Liver (tissue), 9 donors: Measurements from ENCODE around the gene CHADL. TPM values are rescaled to one million over a fixed set of nuclear protein-coding genes. Genes with fewer than 3 reads are reported as not detected.

ENCODE experiments used
- DNase-seq: peaks from one replicate; pipeline ENCODE4 v3.0.0-alpha.2; 2017; ENCODE audit warnings: low spot score
- H3K27ac ChIP-seq, 2 donors: one replicate each; pipeline ENCODE4 v1.7.0; 2013; ENCODE audit warnings: inconsistent platforms in 2 of 2, low read length in 2 of 2, control low read depth in 1 of 2, low read depth in 1 of 2, mild to moderate bottlenecking in 1 of 2
- H3K27me3 ChIP-seq, 4 donors: one replicate each; pipeline versions ENCODE4 v1.6.1 to v1.7.0; 2013; ENCODE audit warnings: low read length in 3 of 4, inconsistent platforms in 1 of 4, mild to moderate bottlenecking in 1 of 4, moderate library complexity in 1 of 4; ENCODE audit not compliant: control insufficient read depth in 4 of 4, insufficient read depth in 4 of 4
- H3K36me3 ChIP-seq, 4 donors: one replicate each; pipeline versions ENCODE4 v1.6.1 to v1.7.0; 2013; ENCODE audit warnings: low read length in 3 of 4, mild to moderate bottlenecking in 3 of 4, low read depth in 1 of 4, moderate library complexity in 1 of 4; ENCODE audit not compliant: control insufficient read depth in 4 of 4, insufficient read depth in 3 of 4
- H3K4me1 ChIP-seq, 4 donors: one replicate each; pipeline versions ENCODE4 v1.6.1 to v1.7.0; 2013; ENCODE audit warnings: low read length in 3 of 4, mild to moderate bottlenecking in 3 of 4, moderate library complexity in 1 of 4; ENCODE audit not compliant: control insufficient read depth in 4 of 4, insufficient read depth in 4 of 4
- H3K4me3 ChIP-seq, 3 donors: one replicate each; pipeline versions ENCODE4 v1.6.1 to v1.7.0; 2013; ENCODE audit warnings: low read length in 3 of 3, control low read depth in 1 of 3, low read depth in 1 of 3, mild to moderate bottlenecking in 1 of 3
- H3K9ac ChIP-seq, 2 donors: one replicate each; pipeline ENCODE4 v1.7.0; 2013; ENCODE audit warnings: low read length in 2 of 2, mild to moderate bottlenecking in 2 of 2, moderate library complexity in 2 of 2, control low read depth in 1 of 2, low read depth in 1 of 2
- H3K9me3 ChIP-seq, 4 donors: one replicate each; pipeline versions ENCODE4 v1.6.1 to v1.7.0; 2013; ENCODE audit warnings: low read length in 3 of 4; ENCODE audit not compliant: control insufficient read depth in 4 of 4
- ATF3 ChIP-seq: IDR thresholded peaks from 2 replicates; pipeline ENCODE4 v1.6.1; 2016; ENCODE audit warnings: antibody characterized with exemption
- CTCF ChIP-seq: fragments of 150-350 bp; IDR thresholded peaks from 2 replicates; pipeline ENCODE4 v1.5.1; 2017; ENCODE audit warnings: improper control_type of control experiment, low read depth, low read length; ENCODE audit not compliant: missing input control
- EGR1 ChIP-seq, 2 donors: IDR thresholded peaks; 2 replicates each; pipeline ENCODE4 v1.6.1; 2016 to 2018; ENCODE audit warnings: antibody characterized with exemption in 2 of 2, low read depth in 2 of 2
- FOXA1 ChIP-seq: IDR thresholded peaks from 2 replicates; pipeline ENCODE4 v1.6.1; 2016; ENCODE audit warnings: antibody characterized with exemption
- FOXA2 ChIP-seq: IDR thresholded peaks from 2 replicates; pipeline ENCODE4 v1.6.1; 2016; ENCODE audit warnings: antibody characterized with exemption
- GABPA ChIP-seq, 2 donors: IDR thresholded peaks in 1 of 2; conservative IDR thresholded peaks in 1 of 2; 2 replicates each; pipeline ENCODE4 v1.6.1; 2016; ENCODE audit warnings: antibody characterized with exemption in 2 of 2, mild to moderate bottlenecking in 1 of 2, moderate library complexity in 1 of 2
- HNF4A ChIP-seq, 2 donors: conservative IDR thresholded peaks; 2 replicates each; pipeline ENCODE4 v1.6.1; 2016; ENCODE audit warnings: antibody characterized with exemption in 2 of 2, mild to moderate bottlenecking in 2 of 2
- HNF4G ChIP-seq: IDR thresholded peaks from 2 replicates; pipeline ENCODE4 v1.6.1; 2016; ENCODE audit warnings: antibody characterized with exemption
- JUND ChIP-seq, 2 donors: IDR thresholded peaks; 2 replicates each; pipeline ENCODE4 v1.6.1; 2016; ENCODE audit warnings: antibody characterized with exemption in 2 of 2
- MAX ChIP-seq: IDR thresholded peaks from 2 replicates; pipeline ENCODE4 v1.6.1; 2016; ENCODE audit warnings: antibody characterized with exemption
- NR2F2 ChIP-seq: IDR thresholded peaks from 2 replicates; pipeline ENCODE4 v1.6.1; 2016; ENCODE audit warnings: antibody characterized with exemption
- RAD21 ChIP-seq, 2 donors: IDR thresholded peaks; 2 replicates each; pipeline ENCODE4 v1.6.1; 2016; ENCODE audit warnings: antibody characterized with exemption in 2 of 2, mild to moderate bottlenecking in 2 of 2
- REST ChIP-seq: IDR thresholded peaks from 2 replicates; pipeline ENCODE4 v1.6.1; 2016; ENCODE audit warnings: antibody characterized with exemption, mild to moderate bottlenecking
- RXRA ChIP-seq, 2 donors: IDR thresholded peaks; 2 replicates each; pipeline ENCODE4 v1.6.1; 2017 to 2018; ENCODE audit warnings: antibody characterized with exemption in 2 of 2, mild to moderate bottlenecking in 1 of 2
- SP1 ChIP-seq: IDR thresholded peaks from 2 replicates; pipeline ENCODE4 v1.6.1; 2018; ENCODE audit warnings: antibody characterized with exemption, mild to moderate bottlenecking
- TAF1 ChIP-seq: conservative IDR thresholded peaks from 2 replicates; pipeline ENCODE4 v1.6.1; 2016; ENCODE audit warnings: antibody characterized with exemption, mild to moderate bottlenecking
- YY1 ChIP-seq: IDR thresholded peaks from 2 replicates; pipeline ENCODE4 v1.6.1; 2016; ENCODE audit warnings: antibody characterized with exemption, mild to moderate bottlenecking
- ZBTB33 ChIP-seq: IDR thresholded peaks from 2 replicates; pipeline ENCODE4 v1.6.1; 2016; ENCODE audit warnings: antibody characterized with exemption
- WGBS: extraction: QIAGEN DNeasy Blood & Tissue Kit; methylation state at CpG from one replicate; pipeline ENCODE4 v1.1.7; 2013; 5-methylcytosine and 5-hydroxymethylcytosine counted together
- polyA plus RNA-seq, 2 donors: library from polyadenylated mRNA; stranded (reverse) in 1 of 2; unstranded in 1 of 2; fragments of 200-250 nt in 1 of 2; fragments of >200 nt in 1 of 2; fragmentation: Nextera tagmentation in 1 of 2; extraction: Ambion mirVana in 1 of 2; gene quantifications; one replicate each; pipeline versions ENCODE4 v1.2.1 to v1.2.3, GENCODE V29; 2013 to 2015
- total RNA-seq, 2 donors: library from RNA; depleted of rRNA; stranded (reverse); fragments of >200 nt; gene quantifications; one replicate each; pipeline ENCODE4 v1.2.3, GENCODE V29; 2014
- donor health status: healthy.
- donor health status: healthy.
- donor health status: healthy.
- donor health status: healthy.
- donor health status: healthy.

CHADL gene
- total and polyA plus RNA-seq, 4 donors = 0.51 to 1.0 (median 0.62) TPM

GRCh38 chr22:41250127-41250526 lies 9.4 kb upstream of the CHADL start:
- Histone ChIP-seq H3K36me3 (peaks cover 17 to 65% (median 38%) of the 10 kb centered on the region in 4 donors), H3K27ac (no peak overlapping the region), H3K4me3 (no peak overlapping the region), H3K27me3 (no peaks in the 10 kb centered on the region), H3K9ac (no peak overlapping the region), H3K4me1 (peaks cover 7 to 18% (median 14%) of the 10 kb centered on the region in 4 donors), H3K9me3 (no peaks in the 10 kb centered on the region)
- no peak for DNase-seq
- WGBS = 98% methylated on average over 12 of the region's 12 CpGs
- TF ChIP-seq FOXA1 (no peak), JUND (IDR thresholded peaks at IDR 0.05) (no peak), HNF4G (no peak), GABPA (IDR thresholded peaks at IDR 0.05 in 1 of 2, conservative IDR thresholded peaks at IDR 0.05 in 1 of 2) (no peak), ATF3 (no peak), SP1 (no peak), MAX (no peak), HNF4A (conservative IDR thresholded peaks at IDR 0.05) (no peak), RAD21 (IDR thresholded peaks at IDR 0.05) (no peak), EGR1 (IDR thresholded peaks at IDR 0.05; ENCODE audit: low read depth in 2 of 2) (no peak), CTCF (no peak), YY1 (no peak), FOXA2 (no peak), TAF1 (no peak), RXRA (IDR thresholded peaks at IDR 0.05) (no peak), NR2F2 (no peak), ZBTB33 (no peak), REST (no peak)
